Adrenal gland (tissue), 5 donors: ENCODE measurements around the gene CDK4.

Source experiments
- CTCF ChIP-seq, 6 experiments: fragments of 450-650 bp in 4 of 6; fragments of 200-600 bp in 2 of 6; sonication (generic) in 1 of 6; IDR thresholded peaks; 1 replicate in 5 of 6; 2 replicates in 1 of 6; pipeline versions ENCODE4 v1.5.1 to v1.8.0; 2016 to 2021; ENCODE audit warnings: antibody characterized with exemption in 6 of 6, mild to moderate bottlenecking in 2 of 6, moderate library complexity in 1 of 6
- POLR2A ChIP-seq, 2 donors: fragments of 450-650 bp; IDR thresholded peaks; one replicate each; pipeline ENCODE4 v1.6.1; 2017; ENCODE audit warnings: antibody characterized with exemption in 2 of 2, mild to moderate bottlenecking in 2 of 2, moderate library complexity in 1 of 2
- donor health status: DM: no; HTN: no; CAD: no.

- TF ChIP-seq CTCF (IDR thresholded peaks at IDR 0.05) (peak in 1 of 6 experiments; percentile 2), POLR2A (IDR thresholded peaks at IDR 0.05) (no peak)
Measured at GRCh38 chr12:57741844-57742738, 10.0 kb downstream of the CDK4 start.
